ENCODE results near the gene HTR2C. TPM values are rescaled to one million over a fixed set of nuclear protein-coding genes. Genes with fewer than 3 reads are reported as not detected.

The HTR2C gene
- total RNA-seq: not detected in 2 replicates

GRCh38 chrX:114583646-114584374, at the start of gene HTR2C:
TSS of gene HTR2C (plus strand) at chrX:114584086. CDS start at chrX:114726937, 142,851 bp downstream.

